Loucy (cell line): ENCODE data around the gene TOX2.

Source experiments
- H2AFZ ChIP-seq: fragments of 200-600 bp; sonication (generic); 2 replicates; pipeline ENCODE4 v1.6.0; 2016; ENCODE audit warnings: antibody characterized with exemption, mild to moderate bottlenecking, low read length, moderate library complexity
- H3F3A ChIP-seq: fragments of 200-600 bp; 2 replicates; pipeline ENCODE4 v1.6.0; 2016; ENCODE audit warnings: antibody characterized with exemption, low read depth, mild to moderate bottlenecking
- H3K27me3 ChIP-seq: fragments of 200-600 bp; sonication (generic); 2 replicates; pipeline ENCODE4 v1.6.1; 2014; ENCODE audit warnings: low read length, mild to moderate bottlenecking; ENCODE audit not compliant: insufficient read depth, poor library complexity, severe bottlenecking
- H3K36me3 ChIP-seq: fragments of 200-600 bp; sonication (generic); 2 replicates; pipeline ENCODE4 v1.6.1; 2016; ENCODE audit warnings: low read length; ENCODE audit not compliant: insufficient read depth
- H3K4me1 ChIP-seq: fragments of 200-600 bp; sonication (generic); 2 replicates; pipeline ENCODE4 v1.5.1; 2014; ENCODE audit warnings: low read length, mild to moderate bottlenecking; ENCODE audit not compliant: insufficient read depth, poor library complexity, severe bottlenecking
- H3K4me2 ChIP-seq: fragments of 200-600 bp; sonication (generic); 2 replicates; pipeline ENCODE4 v1.6.0; 2014; ENCODE audit warnings: antibody characterized with exemption, low read length, low read depth, mild to moderate bottlenecking; ENCODE audit not compliant: poor library complexity, severe bottlenecking
- H3K4me3 ChIP-seq: fragments of 200-600 bp; sonication (generic); 2 replicates; pipeline ENCODE4 v1.5.1; 2014; ENCODE audit warnings: low read length, mild to moderate bottlenecking, mixed read lengths; ENCODE audit not compliant: poor library complexity, severe bottlenecking
- H3K79me2 ChIP-seq: fragments of 200-600 bp; sonication (generic); 2 replicates; pipeline ENCODE4 v1.6.1; 2014; ENCODE audit warnings: low read length; ENCODE audit not compliant: insufficient read depth
- H3K9ac ChIP-seq: fragments of 200-600 bp; sonication (generic); 2 replicates; pipeline ENCODE4 v1.6.0; 2014; ENCODE audit warnings: mild to moderate bottlenecking, low read depth, low read length, moderate library complexity; ENCODE audit not compliant: poor library complexity, severe bottlenecking
- H3K9me2 ChIP-seq: fragments of 200-600 bp; sonication (generic); replicated peaks from 2 replicates; pipeline ENCODE4 v1.6.1; 2016; ENCODE audit warnings: low read depth, low read length, mixed read lengths
- H3K9me3 ChIP-seq: fragments of 200-600 bp; sonication (generic); 2 replicates; pipeline ENCODE4 v1.6.1; 2014; ENCODE audit warnings: mild to moderate bottlenecking, antibody characterized with exemption, low read length, low read depth; ENCODE audit not compliant: insufficient read depth
- H4K20me1 ChIP-seq: fragments of 200-600 bp; sonication (generic); 2 replicates; pipeline ENCODE4 v1.6.0; 2014; ENCODE audit warnings: antibody characterized with exemption, low read length, mild to moderate bottlenecking; ENCODE audit not compliant: insufficient read depth, poor library complexity, severe bottlenecking
- EZH2phosphoT487 ChIP-seq: fragments of 200-600 bp; IDR thresholded peaks from 2 replicates; pipeline ENCODE4 v1.6.1; 2018; ENCODE audit warnings: antibody characterized with exemption, mild to moderate bottlenecking, moderate library complexity, borderline replicate concordance
- TF ChIP-seq, protein P1 (sequence below): fragments of 200-600 bp; sonication (generic); conservative IDR thresholded peaks from 2 replicates; pipeline ENCODE4 v1.5.1; 2014; ENCODE audit warnings: mild to moderate bottlenecking, antibody characterized with exemption, low read length

TOX2 gene

DNA sequence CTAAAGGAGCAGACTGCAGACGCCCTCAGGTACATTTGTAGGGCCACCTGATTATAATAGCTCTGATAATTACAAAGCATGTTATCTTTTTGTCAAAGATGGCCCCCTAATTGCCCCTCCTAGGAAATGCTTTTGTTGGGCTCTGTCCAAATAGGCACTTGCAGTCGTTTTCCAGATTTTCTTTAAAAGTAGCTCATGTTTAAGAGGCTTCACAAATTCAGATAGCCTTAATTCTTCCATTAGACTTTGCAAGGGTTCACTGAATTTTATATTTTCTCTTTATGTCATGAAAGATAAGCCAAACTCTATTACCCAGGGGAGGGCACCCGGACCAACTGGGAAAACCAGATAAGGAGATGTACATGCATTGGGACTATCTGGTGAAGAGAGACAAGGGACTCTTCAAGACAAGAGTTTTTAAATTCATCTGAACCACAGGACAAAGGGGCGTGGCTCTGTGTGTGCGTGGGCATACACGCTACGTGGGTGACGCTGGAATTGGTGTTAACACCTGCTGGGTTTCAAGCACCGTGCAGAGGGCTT is 95.6 kb downstream of the TOX2 start:
- H3K4me2 ChIP-seq, result peak overlapping the region; percentile 62
- no peaks in the 10 kb centered on the region for H4K20me1 ChIP-seq
- H2AFZ ChIP-seq, result no peak overlapping the region
- peaks cover 9% of the 10 kb centered on the region for H3F3A ChIP-seq
- H3K9me2 ChIP-seq, result no peaks in the 10 kb centered on the region
- peak overlapping the region; percentile 12 for H3K4me3 ChIP-seq
- H3K9ac ChIP-seq, result no peak overlapping the region
- H3K79me2 ChIP-seq, result no peaks in the 10 kb centered on the region
- no peaks in the 10 kb centered on the region for H3K36me3 ChIP-seq
- peaks cover 38% of the 10 kb centered on the region for H3K4me1 ChIP-seq
- no peaks in the 10 kb centered on the region for H3K9me3 ChIP-seq
- H3K27me3 ChIP-seq, result no peaks in the 10 kb centered on the region
- no peak for TF ChIP-seq EZH2phosphoT487
- TF ChIP-seq, protein P1, sequence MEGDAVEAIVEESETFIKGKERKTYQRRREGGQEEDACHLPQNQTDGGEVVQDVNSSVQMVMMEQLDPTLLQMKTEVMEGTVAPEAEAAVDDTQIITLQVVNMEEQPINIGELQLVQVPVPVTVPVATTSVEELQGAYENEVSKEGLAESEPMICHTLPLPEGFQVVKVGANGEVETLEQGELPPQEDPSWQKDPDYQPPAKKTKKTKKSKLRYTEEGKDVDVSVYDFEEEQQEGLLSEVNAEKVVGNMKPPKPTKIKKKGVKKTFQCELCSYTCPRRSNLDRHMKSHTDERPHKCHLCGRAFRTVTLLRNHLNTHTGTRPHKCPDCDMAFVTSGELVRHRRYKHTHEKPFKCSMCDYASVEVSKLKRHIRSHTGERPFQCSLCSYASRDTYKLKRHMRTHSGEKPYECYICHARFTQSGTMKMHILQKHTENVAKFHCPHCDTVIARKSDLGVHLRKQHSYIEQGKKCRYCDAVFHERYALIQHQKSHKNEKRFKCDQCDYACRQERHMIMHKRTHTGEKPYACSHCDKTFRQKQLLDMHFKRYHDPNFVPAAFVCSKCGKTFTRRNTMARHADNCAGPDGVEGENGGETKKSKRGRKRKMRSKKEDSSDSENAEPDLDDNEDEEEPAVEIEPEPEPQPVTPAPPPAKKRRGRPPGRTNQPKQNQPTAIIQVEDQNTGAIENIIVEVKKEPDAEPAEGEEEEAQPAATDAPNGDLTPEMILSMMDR, result no peak

DNA sequence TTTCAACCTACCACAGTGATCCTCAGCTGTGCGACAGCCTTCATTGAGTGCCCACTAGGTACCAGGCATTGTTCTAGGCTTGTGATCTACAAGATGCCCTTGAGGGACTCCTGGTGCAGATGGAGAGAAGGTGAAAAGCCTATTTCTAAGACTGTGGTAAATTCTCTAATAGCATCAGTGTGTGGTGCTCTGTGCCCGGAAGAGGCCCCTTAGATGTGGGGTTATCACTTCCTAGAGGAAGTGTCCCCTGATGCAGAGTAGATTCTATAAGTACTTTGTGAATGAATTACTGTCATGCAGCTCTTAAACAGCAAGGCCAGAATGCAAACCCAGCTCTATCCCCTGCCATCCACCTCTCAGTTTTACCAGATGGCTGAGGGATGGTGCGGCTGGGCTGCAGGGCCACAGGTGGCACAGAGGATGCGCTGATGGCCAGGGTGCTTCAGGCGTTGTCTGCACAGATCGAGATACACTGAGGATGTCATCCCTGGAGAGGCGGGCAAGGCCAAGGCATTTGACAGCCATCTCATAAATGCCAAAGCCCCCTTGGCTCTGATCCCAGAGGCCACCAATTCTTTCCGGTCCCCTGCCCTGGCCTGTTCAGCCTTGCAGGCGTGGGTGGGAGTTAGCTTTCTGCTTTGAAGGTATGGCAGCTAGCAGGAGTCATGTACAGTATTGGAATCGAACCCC is 96.7 kb downstream of the TOX2 start:
- TF ChIP-seq EZH2phosphoT487, result peak; percentile 48; the same call in 1 of the 2 replicates
- TF ChIP-seq, protein P1, result peak; percentile 24

DNA sequence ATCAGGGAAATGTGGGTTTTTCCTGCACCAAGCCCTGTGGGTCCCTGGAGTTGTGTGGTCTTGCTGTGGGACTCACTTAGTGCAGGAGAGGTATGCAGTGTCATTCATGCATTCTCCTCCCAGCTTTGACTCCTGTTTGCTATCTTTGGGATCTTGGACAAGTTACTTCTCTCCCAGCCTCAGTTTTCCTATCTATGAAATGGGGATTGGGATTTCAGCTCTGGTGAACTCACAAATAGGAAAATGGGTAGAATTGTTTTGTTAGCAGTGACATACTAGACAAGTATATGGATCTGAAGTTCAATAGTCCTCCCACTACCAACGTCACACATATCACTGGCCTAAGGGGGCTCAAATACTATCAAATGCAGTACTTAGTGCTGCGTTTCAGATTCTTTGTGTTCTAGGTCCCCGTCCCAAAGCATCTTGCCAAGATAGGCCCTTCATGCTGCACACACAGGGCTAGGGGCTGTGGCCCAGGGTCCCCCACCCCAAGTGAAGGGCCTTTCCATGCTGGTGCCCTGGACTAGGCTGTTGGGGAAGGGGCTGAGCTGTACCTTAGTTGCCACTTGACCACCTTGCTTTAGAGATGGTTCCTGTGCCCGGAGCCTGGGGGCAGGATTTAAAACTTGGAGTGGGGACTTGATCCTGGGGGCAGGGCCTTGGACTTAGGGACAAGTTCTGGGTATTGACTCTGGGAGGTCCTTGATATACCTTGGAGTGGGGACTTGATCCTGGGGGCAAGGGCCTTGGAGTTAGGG is 98.0 kb downstream of the TOX2 start:
- no peak overlapping the region for H3K4me3 ChIP-seq
- H3K9me3 ChIP-seq, result no peaks in the 10 kb centered on the region
- no peaks in the 10 kb centered on the region for H4K20me1 ChIP-seq
- no peaks in the 10 kb centered on the region for H3K9me2 ChIP-seq
- no peak overlapping the region for H2AFZ ChIP-seq
- no peaks in the 10 kb centered on the region for H3K27me3 ChIP-seq
- no peak overlapping the region for H3K9ac ChIP-seq
- no peak for TF ChIP-seq EZH2phosphoT487
- TF ChIP-seq, protein P1, result no peak
- H3F3A ChIP-seq, result peaks cover 9% of the 10 kb centered on the region
- no peaks in the 10 kb centered on the region for H3K36me3 ChIP-seq
- H3K4me1 ChIP-seq, result peaks cover 35% of the 10 kb centered on the region
- peak overlapping the region; percentile 62 for H3K4me2 ChIP-seq
- no peaks in the 10 kb centered on the region for H3K79me2 ChIP-seq

More for the DNA sequence above, 96.7 kb downstream of the TOX2 start:
- no peaks in the 10 kb centered on the region for H3K27me3 ChIP-seq
- H3F3A ChIP-seq, result peaks cover 9% of the 10 kb centered on the region
- peak overlapping the region; percentile 62 for H3K4me2 ChIP-seq
- no peaks in the 10 kb centered on the region for H4K20me1 ChIP-seq
- H3K9me2 ChIP-seq, result no peaks in the 10 kb centered on the region
- no peak overlapping the region for H3K9ac ChIP-seq
- peaks cover 38% of the 10 kb centered on the region for H3K4me1 ChIP-seq
- peak overlapping the region; percentile 14 for H3K4me3 ChIP-seq
- H3K36me3 ChIP-seq, result no peaks in the 10 kb centered on the region
- no peaks in the 10 kb centered on the region for H3K9me3 ChIP-seq
- no peaks in the 10 kb centered on the region for H3K79me2 ChIP-seq
- no peak overlapping the region for H2AFZ ChIP-seq
